HL-60/S4 (cell line): ENCODE measurements around the gene ZACN.
"Not testable (repeated sequence)": the region's sequence is repeated elsewhere in the genome, so short reads cannot be mapped to it uniquely, and the experiment has no call there.

Experiments used
- in situ Hi-C: fragments of 300-500 bp; cut with MboI; formaldehyde crosslinking; loops from 2 replicates; pipeline ENCODE4 v1.14.3; 2022; ENCODE audit warnings: low sequenced_read_pairs

The ZACN gene

GRCh38 chr17:76078860-76079534 lies at the start of gene ZACN:
TSS of gene ZACN (plus strand) at chr17:76079182. CDS start at chr17:76079265, 83 bp downstream.
- in situ Hi-C loops = no loop called here

- in situ Hi-C loops = no loop called here
These were observed 46.8 kb upstream of the ZACN start for GRCh38 chr17:76032073-76032779.

GRCh38 chr17:76032780-76033108 lies 46.2 kb upstream of the ZACN start:
- in situ Hi-C loops = no loop called here

- in situ Hi-C loops = no loop called here
These were observed 45.8 kb upstream of the ZACN start for GRCh38 chr17:76033139-76033538.

DNA sequence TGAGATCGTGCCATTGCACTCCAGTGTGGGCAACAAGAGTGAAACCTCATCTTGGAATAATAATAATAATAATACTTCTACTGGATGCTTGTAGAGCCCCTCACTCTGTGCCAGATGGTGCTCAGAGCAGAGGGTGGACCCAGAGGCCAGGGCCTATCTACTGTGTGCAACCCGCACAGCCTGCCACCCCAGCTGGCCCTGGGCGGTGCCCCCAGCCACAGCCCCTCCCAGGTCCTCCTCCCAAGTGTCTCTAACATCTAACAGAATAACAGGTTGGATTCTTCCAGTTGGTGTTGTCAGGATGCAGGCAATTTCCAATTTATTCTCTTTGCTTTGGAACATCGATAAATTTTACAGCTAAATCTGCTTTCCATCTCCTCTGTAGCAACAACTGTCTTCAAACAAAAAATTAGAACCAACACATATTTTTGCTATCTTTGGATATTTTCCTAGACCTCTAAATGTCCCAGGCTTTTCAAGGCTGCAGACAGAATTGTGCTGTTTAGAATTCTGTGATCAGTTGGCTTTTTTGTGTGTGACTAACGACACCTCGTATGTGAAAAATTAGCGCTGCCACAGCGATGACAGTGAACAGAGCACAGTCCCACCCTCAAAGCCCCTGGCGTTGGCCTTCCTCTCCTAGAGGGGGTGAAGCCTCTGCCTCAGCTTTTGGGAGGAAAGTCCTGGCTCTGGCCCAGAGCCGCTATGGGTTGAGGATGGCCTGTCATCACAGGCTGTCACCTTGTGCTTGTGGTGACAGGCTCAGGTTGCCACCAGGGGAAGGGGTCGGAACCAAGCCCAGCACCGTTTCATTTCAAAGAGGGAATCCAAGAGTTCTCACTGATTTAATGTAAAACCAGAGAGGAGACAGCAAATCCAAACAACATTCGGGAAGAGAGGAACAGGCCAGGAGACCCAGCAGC lies 44.3 kb upstream of the ZACN start:
- in situ Hi-C loops = no loop called here

DNA sequence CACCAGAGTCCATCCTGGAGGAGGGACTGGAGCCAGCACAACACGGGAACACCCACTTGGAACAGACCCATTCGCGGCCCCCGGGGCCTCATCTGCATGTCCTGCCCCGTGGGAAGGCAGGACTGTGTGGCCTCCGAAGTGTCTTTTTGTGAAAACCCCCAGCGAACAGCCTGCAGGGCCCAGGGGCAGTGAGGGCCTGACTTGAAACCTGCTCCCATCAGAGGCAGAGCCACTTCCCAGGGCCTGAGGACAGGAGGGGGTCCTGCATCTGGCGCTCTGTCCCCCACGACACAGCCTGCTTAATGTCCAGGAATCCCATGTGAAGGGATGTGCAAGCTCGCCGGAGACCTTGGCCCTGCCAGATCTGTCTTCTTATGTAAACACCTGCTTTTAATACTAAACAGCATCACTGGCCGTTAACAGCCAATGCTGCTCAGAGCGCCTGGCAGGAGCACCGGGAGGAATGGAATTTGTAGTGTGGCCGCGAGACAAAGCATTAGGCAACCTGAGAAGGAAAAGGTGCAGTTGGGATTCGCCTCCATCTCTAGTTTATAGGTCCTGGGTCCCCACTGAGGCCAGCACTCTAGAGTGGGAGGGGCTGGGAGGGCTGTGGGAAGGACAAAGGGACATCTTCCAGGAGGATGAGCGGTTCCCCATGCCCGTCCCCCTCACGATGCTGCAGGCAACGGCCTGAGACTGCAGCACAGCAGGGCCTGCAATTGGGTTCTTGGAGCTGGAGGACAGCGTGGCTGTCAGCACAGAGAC lies 42.3 kb upstream of the ZACN start:
- in situ Hi-C loops = no loop called here

- in situ Hi-C loops = no loop called here
These were observed 40.9 kb upstream of the ZACN start for GRCh38 chr17:76038050-76038449.

- in situ Hi-C loops = no loop called here
These were observed 39.9 kb upstream of the ZACN start for GRCh38 chr17:76039121-76039520.

DNA sequence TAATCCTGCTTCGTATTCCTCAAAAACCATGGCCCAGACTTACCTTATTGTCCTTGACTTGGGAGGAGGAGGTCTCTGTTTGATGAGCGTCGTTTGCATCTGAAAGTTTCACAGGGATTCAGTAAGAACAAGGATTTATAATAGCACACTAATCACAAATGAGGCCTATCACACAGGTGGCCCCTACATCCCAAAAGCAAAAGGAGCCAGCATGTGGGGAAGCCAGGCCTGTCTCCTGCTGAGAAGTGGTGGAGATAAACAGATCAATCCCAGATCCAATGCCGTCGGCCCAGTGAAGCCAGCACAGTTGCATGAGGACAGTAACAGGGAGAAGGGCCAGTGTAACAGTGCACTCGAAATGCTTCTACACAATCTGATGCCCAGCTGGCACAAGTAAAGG lies 38.6 kb upstream of the ZACN start:
- in situ Hi-C loops = no loop called here

- in situ Hi-C loops = not testable (repeated sequence)
These were observed 36.1 kb upstream of the ZACN start for GRCh38 chr17:76042868-76043267.

- in situ Hi-C loops = not testable (repeated sequence)
These were observed 34.4 kb upstream of the ZACN start for GRCh38 chr17:76044475-76045007.

GRCh38 chr17:76046064-76046463 lies 32.9 kb upstream of the ZACN start:
- in situ Hi-C loops = no loop called here

DNA sequence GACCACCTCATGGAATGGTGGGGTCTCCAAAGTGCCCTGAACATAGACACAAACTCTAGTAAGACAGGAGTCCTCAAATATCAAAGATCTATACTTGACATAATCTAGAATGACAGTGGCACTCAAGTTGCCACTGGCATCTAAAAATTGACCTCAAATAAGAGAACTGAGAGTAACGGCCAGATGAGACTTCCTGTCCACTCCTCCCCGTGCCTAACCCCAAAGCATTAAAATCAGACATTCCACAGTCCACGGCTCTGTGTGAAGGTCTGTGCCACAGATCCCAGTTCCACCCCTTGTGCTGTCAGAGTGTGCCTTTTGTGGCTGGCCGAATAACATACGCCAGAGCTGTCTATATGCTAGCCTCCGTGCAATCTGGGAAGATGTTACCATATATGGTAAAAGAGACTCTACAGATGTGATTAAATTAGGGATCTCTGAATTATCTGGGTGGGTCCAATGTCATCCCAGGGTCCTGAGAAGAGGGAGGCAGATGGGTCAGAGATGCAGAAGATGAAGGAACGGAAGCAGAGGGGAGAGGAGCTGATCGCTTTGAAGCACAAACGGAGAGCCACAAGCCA lies 30.9 kb upstream of the ZACN start:
- in situ Hi-C loops = no loop called here

DNA sequence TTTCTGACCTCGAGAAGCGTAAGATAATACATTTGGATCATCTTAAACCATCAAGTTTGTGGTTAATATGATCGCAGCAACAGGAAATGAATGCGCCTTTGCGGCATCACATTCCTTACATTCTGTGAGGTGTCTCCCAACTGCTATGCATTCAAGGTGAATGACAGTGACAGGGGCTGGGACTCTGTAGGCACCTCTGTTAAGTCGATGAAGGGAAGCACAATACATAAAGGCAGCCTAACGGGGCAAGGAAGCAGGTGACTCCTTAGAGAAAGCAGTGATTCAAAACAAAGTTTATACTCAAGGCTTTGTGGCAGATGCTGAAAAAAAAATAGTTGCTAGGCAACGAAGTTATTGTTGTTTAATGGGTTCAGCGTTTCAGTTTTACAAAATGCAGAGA lies 30.3 kb upstream of the ZACN start:
- in situ Hi-C loops = no loop called here

DNA sequence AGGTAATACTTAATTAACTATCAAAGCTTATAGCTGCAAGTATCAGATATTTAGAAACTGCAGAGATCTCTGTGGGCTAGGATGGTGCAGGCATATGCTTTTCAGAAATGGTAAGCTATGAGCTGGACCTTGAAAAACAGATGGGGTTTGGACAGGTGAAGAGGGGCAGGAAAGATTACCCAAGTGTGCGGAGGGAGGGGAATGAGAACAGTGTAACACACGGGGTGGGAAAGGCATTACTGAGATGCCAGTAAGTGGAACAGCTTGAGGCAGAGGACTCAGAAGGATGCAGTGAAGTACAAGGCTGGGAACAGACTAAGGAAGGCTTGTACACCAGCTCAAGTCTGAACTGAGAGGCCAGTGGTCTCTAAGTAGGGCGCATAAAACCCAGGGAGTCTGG lies 29.7 kb upstream of the ZACN start:
- in situ Hi-C loops = no loop called here

- in situ Hi-C loops = no loop called here
These were observed 29.0 kb upstream of the ZACN start for GRCh38 chr17:76049836-76050537.

DNA sequence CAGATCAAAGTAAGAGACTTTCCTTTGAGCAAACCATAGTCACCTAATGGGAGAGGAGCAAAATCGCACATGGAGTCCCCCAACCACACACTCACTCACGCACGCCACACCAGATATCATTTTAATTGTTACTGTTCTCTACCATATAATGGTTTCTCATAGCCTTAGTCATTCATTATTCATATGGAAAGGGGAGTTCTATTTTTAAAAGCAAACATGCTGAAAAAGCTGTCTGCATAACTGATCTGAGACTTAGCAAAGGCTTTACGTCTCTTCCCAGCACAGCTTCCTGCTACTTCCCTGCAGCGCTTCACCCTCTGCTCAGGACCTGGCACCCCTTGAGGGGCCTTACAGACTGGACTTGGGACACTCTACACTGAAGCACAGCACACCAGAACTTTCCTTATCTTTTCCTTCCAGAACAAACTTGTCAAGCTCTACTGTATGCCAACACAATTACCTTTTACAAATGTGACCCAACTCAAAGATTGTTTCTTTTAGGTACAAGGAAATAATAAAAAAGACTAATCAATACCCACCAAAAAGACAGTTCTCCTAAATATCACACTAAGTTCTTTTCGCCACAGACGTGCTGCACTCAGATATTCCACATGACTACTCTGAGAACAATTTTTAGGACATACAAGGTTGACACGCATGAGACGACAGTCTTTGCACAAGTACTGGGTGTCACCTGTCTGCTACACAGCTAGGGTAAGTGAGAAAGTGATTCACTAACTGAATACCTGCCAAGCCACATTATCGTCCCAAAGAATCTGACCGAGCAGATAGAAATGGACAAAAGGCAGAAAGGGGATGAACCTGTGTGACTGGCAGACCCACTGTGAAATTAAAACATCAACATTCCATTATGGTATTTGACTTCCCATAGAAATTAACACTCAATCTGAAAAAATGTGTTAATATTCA lies 28.2 kb upstream of the ZACN start:
- in situ Hi-C loops = no loop called here

GRCh38 chr17:76051561-76051960 lies 27.4 kb upstream of the ZACN start:
- in situ Hi-C loops = no loop called here
